GM19463 (cell line): ENCODE data around the gene LCE1E.

ENCODE experiments used
- ATAC-seq: cut with Tn5 transposase; IDR thresholded peaks from one replicate; pipeline ENCODE4 v1.9.1; 2021; ENCODE audit warnings: mild to moderate bottlenecking, moderate library complexity; ENCODE audit not compliant: unreplicated experiment

Gene LCE1E

GRCh38 chr1:152777510-152778137, 8.4 kb upstream of the LCE1E start:
- no peak for ATAC-seq

GRCh38 chr1:152783095-152783494, 3.0 kb upstream of the LCE1E start:
- ATAC-seq, result no peak

GRCh38 chr1:152795686-152796085, 9.6 kb downstream of the LCE1E start:
- ATAC-seq, result no peak

GRCh38 chr1:152796421-152796820, 10.4 kb downstream of the LCE1E start, which contains the start of gene LCE1D:
Gene LCE1D, plus strand, starts transcription at chr1:152796721. Its CDS starts 1,074 bp downstream, at chr1:152797795.
- ATAC-seq, result no peak

GRCh38 chr1:152801333-152801732, 15.3 kb downstream of the LCE1E start:
- ATAC-seq, result no peak

- ATAC-seq, result no peak
Observed at GRCh38 chr1:152806576-152806975, 20.5 kb downstream of the LCE1E start, which contains the start of gene LCE1C. Gene LCE1C, minus strand, starts transcription at chr1:152806651. Its CDS starts 1,173 bp downstream, at chr1:152805478.

GRCh38 chr1:152811050-152811449, 25.0 kb downstream of the LCE1E start:
- no peak for ATAC-seq

GRCh38 chr1:152811671-152812070, 25.6 kb downstream of the LCE1E start, which contains the start of gene LCE1B:
Gene LCE1B, plus strand, starts transcription at chr1:152811971. Its CDS starts 476 bp downstream, at chr1:152812447.
- no peak for ATAC-seq

- ATAC-seq, result no peak
Observed at GRCh38 chr1:152817309-152817708, 31.3 kb downstream of the LCE1E start.

- no peak for ATAC-seq
Observed at GRCh38 chr1:152823294-152823693, 37.2 kb downstream of the LCE1E start.

- no peak for ATAC-seq
Observed at GRCh38 chr1:152824964-152825363, 38.9 kb downstream of the LCE1E start.

GRCh38 chr1:152827173-152827572, 41.1 kb downstream of the LCE1E start, which contains the start of gene LCE1A:
Gene LCE1A, plus strand, starts transcription at chr1:152827473. Its CDS starts 0 bp downstream, at chr1:152827473.
- no peak for ATAC-seq

- ATAC-seq, result no peak
Observed at GRCh38 chr1:152836870-152837269, 50.8 kb downstream of the LCE1E start.
